Left renal cortex interstitium (tissue), 4 donors: Measurements from ENCODE around the gene CCDC54. TPM values are rescaled to one million over a fixed set of nuclear protein-coding genes. Genes with fewer than 3 reads are reported as not detected.

Experiments
- polyA plus RNA-seq, 4 donors: library from polyadenylated mRNA; unstranded; fragments of 120-200 nt; gene quantifications; one replicate each; pipeline ENCODE4 v1.2.1, GENCODE V29; 2013; ENCODE audit not compliant: insufficient read length in 4 of 4

CCDC54 gene
- polyA plus RNA-seq, 4 donors: 0.13 to 0.36 TPM; not detected in 2

Other genes starting within 250 kb of the CCDC54 start
- 10 to 100 TPM; 51.5 to 72.2 (median 67.6) TPM for gene BBX, start 145.5 kb downstream of the CCDC54 start, polyA plus RNA-seq